ENCODE results near the gene SLC15A2. TPM values are rescaled to one million over a fixed set of nuclear protein-coding genes. Genes with fewer than 3 reads are reported as not detected.

Gene SLC15A2
- total and polyA plus RNA-seq, 10 of the 15 experiments (the other 5 are each of a cell fraction or from before 2014, with no cell fraction given), result 0.64 to 7.2 (median 2.4) TPM

DNA sequence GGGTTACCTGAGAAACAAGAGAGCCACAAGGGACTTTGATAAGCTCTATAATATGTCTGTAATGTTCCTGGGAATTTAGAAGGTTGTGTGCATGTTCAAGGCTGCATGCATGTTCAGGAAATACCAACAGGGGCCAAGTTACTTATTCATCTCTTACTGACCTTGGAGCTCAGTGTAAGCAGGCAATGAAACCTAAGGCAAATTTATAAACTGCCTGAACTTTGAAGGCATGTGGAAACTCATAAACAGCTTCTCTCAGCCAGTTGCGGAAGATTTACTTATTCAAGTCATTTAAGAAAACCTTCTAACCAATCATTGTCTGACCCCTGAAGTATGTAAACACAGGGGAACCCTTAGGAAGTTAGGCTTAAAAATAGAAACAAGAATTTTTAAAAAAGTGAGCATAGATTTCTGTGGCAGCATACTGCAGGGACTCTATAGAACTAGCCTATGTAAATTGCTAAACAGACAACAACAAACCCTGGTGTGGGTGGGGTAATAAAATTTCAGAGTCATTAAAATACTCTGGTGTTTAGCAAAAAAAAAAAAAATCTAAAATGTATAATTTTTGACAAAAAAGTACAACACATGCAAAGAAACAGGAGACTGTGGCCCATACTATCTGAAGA lies 57.2 kb downstream of the SLC15A2 start:
- 33% methylated on average over 1 of the region's 1 CpG for WGBS (ENCODE audit: insufficient coverage, insufficient replicate concordance, low lambda C conversion rate, missing lambda C conversion rate)
- no peak overlapping the region for H2AFZ ChIP-seq (ENCODE audit: control insufficient read depth, low read depth, low read length)
- no peak overlapping the region for H3K9ac ChIP-seq (ENCODE audit: control insufficient read depth, insufficient read depth, low read length)
- intact Hi-C loops (cut with micrococcal nuclease; ENCODE audit: unreplicated experiment), result no loop called here
- TF ChIP-seq PAX8 (IDR thresholded peaks at IDR 0.05), result no peak
- FAIRE-seq (no peak), ATAC-seq (no peak), DNase-seq (ENCODE audit: low read depth, low spot score) (no peak)
- 0 out of 4 replicates have a peak, but pooled peaks cover 0 to 2% of the 10 kb centered on the region in 2 experiments for H3K36me3 ChIP-seq (ENCODE audit: control insufficient read depth in 2 of 2, insufficient read depth in 2 of 2, low read length in 1 of 2)
- no peak overlapping the region for H3K4me2 ChIP-seq (ENCODE audit: control insufficient read depth, insufficient read depth)
- H4K20me1 ChIP-seq (ENCODE audit: control insufficient read depth, insufficient read depth), result no peaks in the 10 kb centered on the region
- H3K27me3 ChIP-seq (replicated peaks in 1 of 2; ENCODE audit: control insufficient read depth in 2 of 2, insufficient read depth in 2 of 2, low read length in 1 of 2), result no peaks in the 10 kb centered on the region
- in situ Hi-C loops (cut with MboI), result no loop called here
- H3K79me2 ChIP-seq (ENCODE audit: control insufficient read depth, insufficient read depth, low read length), result no peaks in the 10 kb centered on the region
- ChIA-PET POLR2A (no interaction called here), CTCF (interaction anchor here (1.9 kb wide), 1 partner anchor 18 kb away, joined by 4 read pairs; no protein-coding TSS in a partner anchor), SMC1A (ENCODE audit: uncharacterized antibody, unreplicated experiment) (interaction anchor here (0.6 to 1.0 kb wide), 3 partner anchors 14 to 53 kb away, joined by 3 to 5 read pairs (median 3); no protein-coding TSS in a partner anchor), RAD21 (ENCODE audit: unreplicated experiment) (interaction anchor here (0.7 kb wide), 1 partner anchor 74 kb away, joined by 3 read pairs; no protein-coding TSS in a partner anchor)
- no peaks in the 10 kb centered on the region for H3K4me1 ChIP-seq (ENCODE audit: control insufficient read depth, insufficient read depth, low read length)
- TSS peak; percentile 33 for BruUV-seq (replicated peaks)
- H3K4me3 ChIP-seq, result no peak overlapping the region
- no peak overlapping the region for H3K27ac ChIP-seq (ENCODE audit: control insufficient read depth, insufficient read depth)
- H3K9me3 ChIP-seq (replicated peaks; ENCODE audit: control insufficient read depth, insufficient read depth, low read length), result peaks cover 3% of the 10 kb centered on the region; the same call in 2 of the 3 replicates

DNA sequence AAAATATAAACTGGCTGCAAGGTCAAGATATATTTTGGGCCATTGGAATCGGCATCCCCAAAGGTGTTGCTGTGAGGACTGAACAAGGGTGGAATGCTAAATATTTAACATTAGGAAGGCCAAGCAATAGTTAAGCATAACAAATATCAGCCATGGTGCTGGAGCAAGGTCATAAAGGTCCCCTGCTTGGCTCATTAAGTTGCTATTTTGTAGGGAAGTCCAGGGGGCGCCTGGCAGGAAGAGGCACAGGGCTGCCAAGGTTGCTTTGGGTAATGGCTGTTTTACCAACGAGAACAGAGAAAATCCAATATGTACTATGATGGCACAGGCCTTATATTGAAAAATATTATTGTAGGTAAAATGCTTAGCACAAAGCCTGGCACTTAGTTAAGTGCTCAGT lies 62.2 kb downstream of the SLC15A2 start:
- ChIA-PET SMC1A (ENCODE audit: uncharacterized antibody, unreplicated experiment) (interaction anchor here (0.6 to 1.7 kb wide), 4 partner anchors 9 to 110 kb away, joined by 3 to 4 read pairs (median 4); no protein-coding TSS in a partner anchor), POLR2A (no interaction called here), CTCF (no interaction called here), RAD21 (ENCODE audit: unreplicated experiment) (no interaction called here)
- H3K4me1 ChIP-seq (ENCODE audit: control insufficient read depth, insufficient read depth, low read length), result peaks cover 4% of the 10 kb centered on the region; the same call in 1 of the 2 replicates
- H3K27me3 ChIP-seq (replicated peaks in 1 of 2; ENCODE audit: control insufficient read depth in 2 of 2, insufficient read depth in 2 of 2, low read length in 1 of 2), result no peaks in the 10 kb centered on the region
- H4K20me1 ChIP-seq (ENCODE audit: control insufficient read depth, insufficient read depth), result no peaks in the 10 kb centered on the region
- H3K27ac ChIP-seq (ENCODE audit: control insufficient read depth, insufficient read depth), result no peak overlapping the region
- no peaks in the 10 kb centered on the region; the same call in 1 of the 3 replicates for H3K9me3 ChIP-seq (replicated peaks; ENCODE audit: control insufficient read depth, insufficient read depth, low read length)
- no peaks in the 10 kb centered on the region for H3K36me3 ChIP-seq (ENCODE audit: control insufficient read depth in 2 of 2, insufficient read depth in 2 of 2, low read length in 1 of 2)
- ATAC-seq (no peak), FAIRE-seq (peak; percentile 61), DNase-seq (ENCODE audit: low read depth, low spot score) (no peak)
- no peak overlapping the region for H3K4me2 ChIP-seq (ENCODE audit: control insufficient read depth, insufficient read depth)
- BruUV-seq (replicated peaks), result no TSS peak
- in situ Hi-C loops (cut with MboI) (no loop called here), intact Hi-C loops (cut with micrococcal nuclease; ENCODE audit: unreplicated experiment) (no loop called here)
- H3K4me3 ChIP-seq, result no peak overlapping the region
- H3K79me2 ChIP-seq (ENCODE audit: control insufficient read depth, insufficient read depth, low read length), result no peaks in the 10 kb centered on the region
- WGBS (ENCODE audit: insufficient coverage, insufficient replicate concordance, low lambda C conversion rate, missing lambda C conversion rate), result 71% methylated on average over 3 of the region's 3 CpGs
- no peak overlapping the region for H3K9ac ChIP-seq (ENCODE audit: control insufficient read depth, insufficient read depth, low read length)
- H2AFZ ChIP-seq (ENCODE audit: control insufficient read depth, low read depth, low read length), result no peak overlapping the region
- TF ChIP-seq IKZF1 (conservative IDR thresholded peaks at IDR 0.05) (no peak), SMARCA5 (IDR thresholded peaks at IDR 0.05) (no peak), SREBF2 (IDR thresholded peaks at IDR 0.05; ENCODE audit: low read length) (no peak), ZBED1 (IDR thresholded peaks at IDR 0.05; ENCODE audit: borderline replicate concordance) (no peak), NFYA (IDR thresholded peaks at IDR 0.05; ENCODE audit: borderline replicate concordance, low read depth, low read length) (no peak), KAT2A (conservative IDR thresholded peaks at IDR 0.05; ENCODE audit: control insufficient read depth, low read depth, low read length) (no peak), FOXM1 (IDR thresholded peaks at IDR 0.05; ENCODE audit: low read depth, low read length) (no peak)
- TF ChIP-seq, protein P1, sequence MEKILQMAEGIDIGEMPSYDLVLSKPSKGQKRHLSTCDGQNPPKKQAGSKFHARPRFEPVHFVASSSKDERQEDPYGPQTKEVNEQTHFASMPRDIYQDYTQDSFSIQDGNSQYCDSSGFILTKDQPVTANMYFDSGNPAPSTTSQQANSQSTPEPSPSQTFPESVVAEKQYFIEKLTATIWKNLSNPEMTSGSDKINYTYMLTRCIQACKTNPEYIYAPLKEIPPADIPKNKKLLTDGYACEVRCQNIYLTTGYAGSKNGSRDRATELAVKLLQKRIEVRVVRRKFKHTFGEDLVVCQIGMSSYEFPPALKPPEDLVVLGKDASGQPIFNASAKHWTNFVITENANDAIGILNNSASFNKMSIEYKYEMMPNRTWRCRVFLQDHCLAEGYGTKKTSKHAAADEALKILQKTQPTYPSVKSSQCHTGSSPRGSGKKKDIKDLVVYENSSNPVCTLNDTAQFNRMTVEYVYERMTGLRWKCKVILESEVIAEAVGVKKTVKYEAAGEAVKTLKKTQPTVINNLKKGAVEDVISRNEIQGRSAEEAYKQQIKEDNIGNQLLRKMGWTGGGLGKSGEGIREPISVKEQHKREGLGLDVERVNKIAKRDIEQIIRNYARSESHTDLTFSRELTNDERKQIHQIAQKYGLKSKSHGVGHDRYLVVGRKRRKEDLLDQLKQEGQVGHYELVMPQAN (conservative IDR thresholded peaks at IDR 0.05), result no peak
- TF ChIP-seq, protein P2, sequence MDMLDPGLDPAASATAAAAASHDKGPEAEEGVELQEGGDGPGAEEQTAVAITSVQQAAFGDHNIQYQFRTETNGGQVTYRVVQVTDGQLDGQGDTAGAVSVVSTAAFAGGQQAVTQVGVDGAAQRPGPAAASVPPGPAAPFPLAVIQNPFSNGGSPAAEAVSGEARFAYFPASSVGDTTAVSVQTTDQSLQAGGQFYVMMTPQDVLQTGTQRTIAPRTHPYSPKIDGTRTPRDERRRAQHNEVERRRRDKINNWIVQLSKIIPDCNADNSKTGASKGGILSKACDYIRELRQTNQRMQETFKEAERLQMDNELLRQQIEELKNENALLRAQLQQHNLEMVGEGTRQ (IDR thresholded peaks at IDR 0.05; ENCODE audit: borderline replicate concordance, low read depth, low read length), result no peak
- TF ChIP-seq, protein P3, sequence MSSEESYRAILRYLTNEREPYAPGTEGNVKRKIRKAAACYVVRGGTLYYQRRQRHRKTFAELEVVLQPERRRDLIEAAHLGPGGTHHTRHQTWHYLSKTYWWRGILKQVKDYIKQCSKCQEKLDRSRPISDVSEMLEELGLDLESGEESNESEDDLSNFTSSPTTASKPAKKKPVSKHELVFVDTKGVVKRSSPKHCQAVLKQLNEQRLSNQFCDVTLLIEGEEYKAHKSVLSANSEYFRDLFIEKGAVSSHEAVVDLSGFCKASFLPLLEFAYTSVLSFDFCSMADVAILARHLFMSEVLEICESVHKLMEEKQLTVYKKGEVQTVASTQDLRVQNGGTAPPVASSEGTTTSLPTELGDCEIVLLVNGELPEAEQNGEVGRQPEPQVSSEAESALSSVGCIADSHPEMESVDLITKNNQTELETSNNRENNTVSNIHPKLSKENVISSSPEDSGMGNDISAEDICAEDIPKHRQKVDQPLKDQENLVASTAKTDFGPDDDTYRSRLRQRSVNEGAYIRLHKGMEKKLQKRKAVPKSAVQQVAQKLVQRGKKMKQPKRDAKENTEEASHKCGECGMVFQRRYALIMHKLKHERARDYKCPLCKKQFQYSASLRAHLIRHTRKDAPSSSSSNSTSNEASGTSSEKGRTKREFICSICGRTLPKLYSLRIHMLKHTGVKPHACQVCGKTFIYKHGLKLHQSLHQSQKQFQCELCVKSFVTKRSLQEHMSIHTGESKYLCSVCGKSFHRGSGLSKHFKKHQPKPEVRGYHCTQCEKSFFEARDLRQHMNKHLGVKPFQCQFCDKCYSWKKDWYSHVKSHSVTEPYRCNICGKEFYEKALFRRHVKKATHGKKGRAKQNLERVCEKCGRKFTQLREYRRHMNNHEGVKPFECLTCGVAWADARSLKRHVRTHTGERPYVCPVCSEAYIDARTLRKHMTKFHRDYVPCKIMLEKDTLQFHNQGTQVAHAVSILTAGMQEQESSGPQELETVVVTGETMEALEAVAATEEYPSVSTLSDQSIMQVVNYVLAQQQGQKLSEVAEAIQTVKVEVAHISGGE (CRISPR knock-in tag; IDR thresholded peaks at IDR 0.05), result no peak
